Bronchial epithelial cell (primary cell): ENCODE results near the gene UBE2R2. TPM values are rescaled to one million over a fixed set of nuclear protein-coding genes. Genes with fewer than 3 reads are reported as not detected.
A peak's percentile ranks its signal among the peaks of the same experiment; 100 is the strongest.
"Not testable (repeated sequence)": the region's sequence is repeated elsewhere in the genome, so short reads cannot be mapped to it uniquely, and the experiment has no call there.

Experiments used
- DNase-seq: peaks from one replicate; pipeline ENCODE4 v3.0.0-alpha.2; 2010; ENCODE audit warnings: low read depth
- FAIRE-seq: peaks from 2 replicates; lab custom pipeline; 2011; peaks lifted over from hg19 to GRCh38; lab: Jason Lieb, UNC
- H3K27me3 ChIP-seq: 2 replicates; pipeline ENCODE4 v1.5.1; 2011; ENCODE audit warnings: low read length; ENCODE audit not compliant: control insufficient read depth, insufficient read depth
- H3K36me3 ChIP-seq: 2 replicates; pipeline ENCODE4 v1.5.1; 2011; ENCODE audit warnings: low read length; ENCODE audit not compliant: control insufficient read depth, insufficient read depth
- H3K4me3 ChIP-seq: 2 replicates; pipeline ENCODE4 v1.5.1; 2011; ENCODE audit warnings: mild to moderate bottlenecking, low read depth, low read length, control low read depth
- total RNA-seq: library from RNA; depleted of rRNA; stranded (reverse); fragments of >200 nt; gene quantifications from 2 replicates; pipeline ENCODE4 v1.2.1, GENCODE V29; 2014
- TF ChIP-seq, protein P1 (sequence below): IDR thresholded peaks from 2 replicates; pipeline ENCODE4 v1.5.1; 2011; ENCODE audit warnings: mild to moderate bottlenecking, moderate library complexity, low read length, control low read depth, inconsistent platforms; ENCODE audit not compliant: insufficient read depth, severe bottlenecking

UBE2R2 gene
- total RNA-seq, 1 donor from 2014 or later = 14.0 TPM

DNA sequence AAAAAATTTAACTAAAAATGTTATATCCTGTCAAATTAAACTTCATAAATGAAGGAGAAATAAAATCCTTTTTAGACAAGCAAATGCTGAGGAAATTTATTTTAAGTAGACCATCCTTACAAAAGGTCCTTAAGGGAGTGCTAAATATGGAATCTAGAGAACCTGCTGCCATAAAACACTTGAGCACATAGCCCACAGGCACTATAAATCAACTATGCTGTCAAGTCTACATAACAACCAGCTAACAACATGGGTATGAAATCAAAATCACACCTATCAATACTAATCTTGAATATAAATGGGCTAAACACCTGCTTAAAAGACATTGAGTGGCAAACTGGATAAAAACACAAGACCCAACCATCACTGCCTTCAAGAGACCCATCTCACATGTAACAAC, 36.7 kb upstream of the UBE2R2 start:
- FAIRE-seq (no peak), DNase-seq (no peak)
- Histone ChIP-seq H3K36me3 (no peaks in the 10 kb centered on the region), H3K27me3 (no peaks in the 10 kb centered on the region), H3K4me3 (no peak overlapping the region)
- TF ChIP-seq, protein P1, sequence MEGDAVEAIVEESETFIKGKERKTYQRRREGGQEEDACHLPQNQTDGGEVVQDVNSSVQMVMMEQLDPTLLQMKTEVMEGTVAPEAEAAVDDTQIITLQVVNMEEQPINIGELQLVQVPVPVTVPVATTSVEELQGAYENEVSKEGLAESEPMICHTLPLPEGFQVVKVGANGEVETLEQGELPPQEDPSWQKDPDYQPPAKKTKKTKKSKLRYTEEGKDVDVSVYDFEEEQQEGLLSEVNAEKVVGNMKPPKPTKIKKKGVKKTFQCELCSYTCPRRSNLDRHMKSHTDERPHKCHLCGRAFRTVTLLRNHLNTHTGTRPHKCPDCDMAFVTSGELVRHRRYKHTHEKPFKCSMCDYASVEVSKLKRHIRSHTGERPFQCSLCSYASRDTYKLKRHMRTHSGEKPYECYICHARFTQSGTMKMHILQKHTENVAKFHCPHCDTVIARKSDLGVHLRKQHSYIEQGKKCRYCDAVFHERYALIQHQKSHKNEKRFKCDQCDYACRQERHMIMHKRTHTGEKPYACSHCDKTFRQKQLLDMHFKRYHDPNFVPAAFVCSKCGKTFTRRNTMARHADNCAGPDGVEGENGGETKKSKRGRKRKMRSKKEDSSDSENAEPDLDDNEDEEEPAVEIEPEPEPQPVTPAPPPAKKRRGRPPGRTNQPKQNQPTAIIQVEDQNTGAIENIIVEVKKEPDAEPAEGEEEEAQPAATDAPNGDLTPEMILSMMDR = no peak

DNA sequence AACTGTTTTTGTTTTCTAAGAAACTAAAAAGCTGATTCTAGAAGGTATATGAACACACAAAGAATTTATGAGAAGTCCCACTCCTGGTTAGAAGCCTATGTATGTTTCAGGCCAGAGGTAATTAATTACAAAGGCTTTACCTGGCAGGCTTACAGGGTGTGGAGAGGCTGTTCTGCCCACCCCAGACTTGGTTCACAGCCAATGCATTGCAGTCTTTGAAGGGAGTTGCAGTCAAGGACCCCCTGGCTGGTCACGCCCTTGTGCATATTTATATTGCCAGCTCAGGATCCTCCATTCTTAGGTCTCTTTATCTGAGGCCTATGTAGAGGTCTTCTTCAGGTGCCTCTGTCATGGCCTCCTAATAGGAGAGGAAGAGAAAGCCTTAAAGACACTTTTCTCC, 35.2 kb upstream of the UBE2R2 start:
- H3K27me3 ChIP-seq = no peaks in the 10 kb centered on the region
- no peaks in the 10 kb centered on the region for H3K36me3 ChIP-seq
- FAIRE-seq = no peak
- no peak overlapping the region for H3K4me3 ChIP-seq
- TF ChIP-seq, protein P1 = no peak
- DNase-seq = no peak

DNA sequence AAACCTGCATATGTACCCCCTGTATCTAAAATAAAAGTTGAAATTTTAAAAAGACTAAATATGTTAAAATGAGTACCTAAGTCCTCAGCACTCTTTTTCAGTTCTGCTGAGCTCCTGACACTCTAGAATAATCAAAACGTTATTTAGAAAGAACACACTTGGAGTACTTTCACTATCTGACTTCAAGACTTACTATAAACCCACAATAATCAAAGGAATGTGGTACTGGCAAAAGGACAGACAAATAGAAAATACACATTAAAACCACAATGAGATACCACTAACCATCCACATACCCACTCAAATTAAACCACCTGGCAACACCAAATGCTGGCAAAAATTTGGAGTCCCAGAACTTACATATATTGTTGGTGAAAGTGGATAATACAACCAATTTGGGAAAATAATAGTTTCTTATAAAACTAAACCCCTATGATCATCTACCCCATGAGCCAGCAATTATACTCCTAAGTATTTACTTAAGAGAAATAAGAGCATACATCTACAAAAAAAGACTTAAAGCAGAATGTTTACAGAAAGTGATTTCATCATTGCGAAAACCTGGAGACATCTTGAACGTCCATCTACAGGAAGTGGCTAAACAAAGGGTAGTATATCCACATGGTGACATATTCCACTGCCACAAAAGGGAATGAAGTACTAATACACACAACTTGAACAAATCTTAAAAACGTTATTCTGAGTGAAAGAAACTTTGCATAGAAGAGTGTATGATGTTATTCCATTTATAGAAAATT, 34.4 kb upstream of the UBE2R2 start:
- peak; percentile 73 for DNase-seq
- FAIRE-seq = no peak
- no peak overlapping the region for H3K4me3 ChIP-seq
- TF ChIP-seq, protein P1 = no peak
- H3K27me3 ChIP-seq = no peaks in the 10 kb centered on the region
- H3K36me3 ChIP-seq = no peaks in the 10 kb centered on the region

DNA sequence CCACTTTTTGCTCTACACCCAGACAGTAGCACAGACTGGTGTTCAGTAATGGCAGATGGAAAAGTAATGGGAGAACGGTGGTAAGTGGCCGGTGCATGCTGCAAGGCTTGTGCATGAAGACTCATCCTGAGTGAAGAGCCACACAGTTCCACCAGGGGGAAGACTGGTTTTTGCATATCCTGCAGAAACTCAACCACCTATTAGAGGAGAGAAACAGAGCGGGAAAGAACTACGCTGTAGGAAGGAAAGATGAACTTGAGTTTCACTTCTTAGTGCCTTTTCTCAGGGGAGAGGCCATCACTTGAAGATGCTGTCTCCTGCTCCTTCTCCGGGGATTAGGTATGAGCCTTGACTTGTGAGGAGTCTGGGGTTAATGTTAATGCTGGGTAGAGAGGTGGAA, 31.0 kb upstream of the UBE2R2 start:
- Histone ChIP-seq H3K27me3 (no peaks in the 10 kb centered on the region), H3K4me3 (no peak overlapping the region), H3K36me3 (no peaks in the 10 kb centered on the region)
- TF ChIP-seq, protein P1 = peak; percentile 29
- DNase-seq = no peak
- peak; percentile 96 for FAIRE-seq

GRCh38 chr9:33786681-33787080, 30.3 kb upstream of the UBE2R2 start:
- Histone ChIP-seq H3K4me3 (no peak overlapping the region), H3K27me3 (no peaks in the 10 kb centered on the region), H3K36me3 (no peaks in the 10 kb centered on the region)
- no peak for DNase-seq
- TF ChIP-seq, protein P1 = no peak
- no peak for FAIRE-seq

DNA sequence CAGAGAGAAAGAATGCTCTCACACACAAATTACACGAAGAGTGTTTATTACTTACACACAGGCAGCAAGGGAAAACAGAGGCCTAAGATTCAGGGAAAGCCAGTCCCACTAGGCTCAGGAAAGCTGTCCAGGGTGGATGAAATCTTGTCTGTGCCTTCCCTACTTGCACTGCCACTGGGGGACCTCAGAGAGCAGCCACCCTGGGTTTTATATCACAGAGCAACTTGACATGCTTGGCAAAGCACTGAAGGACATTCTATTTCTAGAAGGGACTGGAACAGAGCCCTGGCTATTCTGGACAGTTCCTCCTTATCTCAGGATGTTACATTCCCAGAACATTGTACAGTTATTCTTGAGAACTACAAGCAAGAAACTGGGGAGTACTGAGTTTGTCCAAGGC, 29.1 kb upstream of the UBE2R2 start:
- Histone ChIP-seq H3K27me3 (no peaks in the 10 kb centered on the region), H3K36me3 (no peaks in the 10 kb centered on the region), H3K4me3 (no peak overlapping the region)
- FAIRE-seq = peak; percentile 60
- TF ChIP-seq, protein P1 = no peak
- no peak for DNase-seq

DNA sequence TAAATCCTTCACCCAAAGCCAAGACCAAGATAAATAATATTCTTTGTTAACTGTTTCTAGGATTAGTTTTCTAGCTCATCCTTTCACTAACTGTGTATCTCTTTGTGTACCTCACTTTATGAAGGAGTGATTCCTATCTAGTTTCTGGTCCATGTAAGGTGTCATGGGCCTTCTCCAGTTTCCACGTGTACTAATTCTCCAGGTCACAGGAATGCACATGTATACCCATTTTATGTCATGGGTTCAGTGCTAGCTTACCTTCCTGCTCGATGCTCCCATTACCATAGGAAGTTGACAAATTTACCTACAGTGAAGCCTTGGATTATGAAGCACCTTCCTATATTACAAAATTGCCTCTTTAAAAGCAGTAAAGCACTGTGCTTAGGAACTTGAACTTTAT, 27.5 kb upstream of the UBE2R2 start:
- not testable (repeated sequence) for H3K4me3 ChIP-seq, DNase-seq, H3K36me3 ChIP-seq, FAIRE-seq, H3K27me3 ChIP-seq
